ENCODE measurements around the gene LRIT1.

Gene LRIT1

GRCh38 chr10:84184517-84184916 lies 56.8 kb downstream of the LRIT1 start:
- Histone ChIP-seq H3K27me3 (ENCODE audit: insufficient read depth, poor library complexity, severe bottlenecking) (no peaks in the 10 kb centered on the region), H3K4me1 (ENCODE audit: insufficient read depth, poor library complexity, severe bottlenecking) (peaks cover 5% of the 10 kb centered on the region), H3K9me3 (ENCODE audit: severe bottlenecking) (no peaks in the 10 kb centered on the region), H3K4me3 (ENCODE audit: severe bottlenecking) (no peak overlapping the region), H3K36me3 (ENCODE audit: low read depth) (no peaks in the 10 kb centered on the region), H3K27ac (ENCODE audit: poor library complexity, severe bottlenecking) (no peak overlapping the region)
- no peak for TF ChIP-seq CTCF (IDR thresholded peaks at IDR 0.05; ENCODE audit: poor library complexity, severe bottlenecking)
- ATAC-seq (ENCODE audit: low read depth) (no peak; the same call in 2 of the 3 replicates), DNase-seq (ENCODE audit: low spot score) (no peak)

GRCh38 chr10:84181631-84182030 lies 59.7 kb downstream of the LRIT1 start:
- TF ChIP-seq CTCF (IDR thresholded peaks at IDR 0.05; ENCODE audit: poor library complexity, severe bottlenecking), result no peak
- ATAC-seq (ENCODE audit: low read depth) (no peak), DNase-seq (ENCODE audit: low spot score) (no peak)
- Histone ChIP-seq H3K36me3 (ENCODE audit: low read depth) (no peaks in the 10 kb centered on the region), H3K27ac (ENCODE audit: poor library complexity, severe bottlenecking) (no peak overlapping the region), H3K4me1 (ENCODE audit: insufficient read depth, poor library complexity, severe bottlenecking) (peaks cover 17% of the 10 kb centered on the region), H3K9me3 (ENCODE audit: severe bottlenecking) (no peaks in the 10 kb centered on the region), H3K27me3 (ENCODE audit: insufficient read depth, poor library complexity, severe bottlenecking) (no peaks in the 10 kb centered on the region), H3K4me3 (ENCODE audit: severe bottlenecking) (no peak overlapping the region)
